Measurements from ENCODE around the gene G0S2.

Gene G0S2

GRCh38 chr1:209721323-209721722, 46.1 kb downstream of the G0S2 start:
- no peak for DNase-seq

GRCh38 chr1:209723265-209723664, 48.1 kb downstream of the G0S2 start:
- no peak for DNase-seq

- DNase-seq, result no peak
Observed at GRCh38 chr1:209723756-209724693, 48.8 kb downstream of the G0S2 start.

Data from SIG-M5 (cell line).